HG03571 (cell line): Measurements from ENCODE around the gene PIP4K2C.
"Not testable (repeated sequence)": the region's sequence is repeated elsewhere in the genome, so short reads cannot be mapped to it uniquely, and the experiment has no call there.

Experiments
- ATAC-seq: cut with Tn5 transposase; IDR thresholded peaks from one replicate; pipeline ENCODE4 v1.9.1; 2021; ENCODE audit not compliant: unreplicated experiment

Gene PIP4K2C

GRCh38 chr12:57584050-57584449 is 6.9 kb upstream of the PIP4K2C start:
- no peak for ATAC-seq

GRCh38 chr12:57584690-57585089 is 6.3 kb upstream of the PIP4K2C start:
- no peak for ATAC-seq

GRCh38 chr12:57585156-57585555 is 5.8 kb upstream of the PIP4K2C start:
- ATAC-seq, result no peak

GRCh38 chr12:57586128-57586527 is 4.9 kb upstream of the PIP4K2C start:
- no peak for ATAC-seq

- no peak for ATAC-seq
Observed at GRCh38 chr12:57586832-57587429, 4.1 kb upstream of the PIP4K2C start.

GRCh38 chr12:57588951-57589610 is 1.9 kb upstream of the PIP4K2C start:
- not testable (repeated sequence) for ATAC-seq

- no peak for ATAC-seq
Observed at GRCh38 chr12:57590479-57590863, 521 bp upstream of the PIP4K2C start.

GRCh38 chr12:57591782-57592325 is 862 bp downstream of the PIP4K2C start:
- ATAC-seq, result no peak

GRCh38 chr12:57592551-57593165 is 1.7 kb downstream of the PIP4K2C start:
- ATAC-seq, result no peak

- ATAC-seq, result no peak
Observed at GRCh38 chr12:57593187-57593586, 2.2 kb downstream of the PIP4K2C start.

GRCh38 chr12:57600395-57600794 is 9.4 kb downstream of the PIP4K2C start:
- no peak for ATAC-seq

GRCh38 chr12:57602544-57602943 is 11.6 kb downstream of the PIP4K2C start:
- ATAC-seq, result no peak

GRCh38 chr12:57603324-57603723 is 12.3 kb downstream of the PIP4K2C start:
- no peak for ATAC-seq

- ATAC-seq, result no peak
Observed at GRCh38 chr12:57603815-57604453, 12.9 kb downstream of the PIP4K2C start.

- no peak for ATAC-seq
Observed at GRCh38 chr12:57604454-57604991, 13.5 kb downstream of the PIP4K2C start, which contains the start of gene DTX3. DTX3 (plus strand) TSS chr12:57604824; CDS start chr12:57606518, 1,694 bp downstream.

GRCh38 chr12:57604992-57605810 is 14.2 kb downstream of the PIP4K2C start:
- ATAC-seq, result no peak

- ATAC-seq, result no peak
Observed at GRCh38 chr12:57605811-57606311, 14.9 kb downstream of the PIP4K2C start.

GRCh38 chr12:57606399-57606798 is 15.4 kb downstream of the PIP4K2C start:
- ATAC-seq, result no peak

GRCh38 chr12:57606821-57607220 is 15.8 kb downstream of the PIP4K2C start:
- ATAC-seq, result no peak

- ATAC-seq, result no peak
Observed at GRCh38 chr12:57607958-57608663, 17.1 kb downstream of the PIP4K2C start.
